ENCODE results near the gene DYNC1I1.

- TF ChIP-seq ZNF274 (IDR thresholded peaks at IDR 0.05; ENCODE audit: low read depth, low read length) = no peak
- TF ChIP-seq YY1 (IDR thresholded peaks at IDR 0.05; ENCODE audit: insufficient read depth, insufficient read length) = no peak
- TF ChIP-seq SUZ12 (IDR thresholded peaks at IDR 0.05; ENCODE audit: extremely low read depth, insufficient read depth, insufficient read length) = no peak
Measured at GRCh38 chr7:95784796-95785195, 12.4 kb downstream of the DYNC1I1 start.
